ENCODE results near the gene ZBTB16. TPM values are rescaled to one million over a fixed set of nuclear protein-coding genes. Genes with fewer than 3 reads are reported as not detected.

Gene ZBTB16
- total RNA-seq, 1 experiment from 2014 or later, result not detected

DNA sequence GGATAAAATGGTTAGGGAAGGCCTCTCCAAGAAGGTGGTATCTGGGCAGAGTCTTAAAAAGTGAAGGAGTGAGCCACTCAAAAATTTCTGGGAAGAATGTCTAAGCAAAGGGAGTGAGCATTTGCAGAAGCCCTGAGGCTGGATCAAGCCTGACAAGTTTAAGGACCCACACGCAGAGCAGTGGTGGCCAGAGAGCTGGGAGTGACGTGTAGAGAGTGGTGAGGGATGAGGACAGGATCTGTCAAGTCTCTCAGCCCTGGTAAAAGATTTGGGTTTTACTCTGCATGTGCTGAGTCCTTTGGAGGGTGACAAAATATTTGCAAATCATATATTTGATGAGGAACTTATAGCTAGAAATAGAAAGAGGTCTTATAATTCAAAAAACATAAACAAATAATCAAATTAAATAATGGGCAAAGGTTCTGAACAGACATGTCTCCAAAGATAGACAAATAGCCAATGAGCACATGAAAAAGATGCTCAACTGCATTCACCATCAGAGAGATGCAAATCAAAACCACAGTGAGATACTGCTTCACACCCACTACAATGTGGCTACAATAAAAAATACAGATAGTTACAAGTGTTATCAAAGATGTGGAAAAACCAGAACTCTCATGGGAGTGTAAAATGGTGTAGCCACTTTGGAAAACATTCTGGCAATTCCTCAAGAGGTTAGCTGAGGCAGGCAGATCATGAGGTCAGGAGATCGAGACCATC is 129.5 kb downstream of the ZBTB16 start:
- H3K4me3 ChIP-seq (ENCODE audit: insufficient read depth, low read depth, low read length), result no peak overlapping the region
- DNase-seq, result no peak
- no peaks in the 10 kb centered on the region for H3K36me3 ChIP-seq (replicated peaks; ENCODE audit: control insufficient read depth, insufficient read depth, low read length)
- H3K27me3 ChIP-seq (ENCODE audit: control insufficient read depth, insufficient read depth, low read length), result no peaks in the 10 kb centered on the region

DNA sequence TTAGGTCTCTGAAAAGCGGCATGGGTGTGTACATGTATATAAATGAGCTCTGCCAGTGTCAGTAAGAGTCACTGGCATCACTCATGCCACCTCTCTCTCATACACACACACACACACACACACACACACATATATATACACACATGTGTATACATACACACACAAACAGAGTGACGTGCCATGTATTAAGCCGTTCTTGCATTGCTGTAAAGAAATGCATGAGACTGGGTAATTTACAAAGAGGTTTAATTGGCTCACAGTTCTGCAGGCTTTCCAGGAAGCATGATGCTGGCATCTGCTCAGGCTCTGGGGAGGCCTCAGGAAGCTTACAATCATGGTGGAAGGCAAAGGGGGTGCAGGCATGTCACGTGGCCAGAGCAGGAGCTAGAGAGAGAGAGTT is 131.1 kb downstream of the ZBTB16 start:
- Histone ChIP-seq H3K27me3 (ENCODE audit: control insufficient read depth, insufficient read depth, low read length) (no peaks in the 10 kb centered on the region), H3K4me3 (ENCODE audit: insufficient read depth, low read depth, low read length) (no peak overlapping the region), H3K36me3 (replicated peaks; ENCODE audit: control insufficient read depth, insufficient read depth, low read length) (no peaks in the 10 kb centered on the region)
- DNase-seq, result no peak

DNA sequence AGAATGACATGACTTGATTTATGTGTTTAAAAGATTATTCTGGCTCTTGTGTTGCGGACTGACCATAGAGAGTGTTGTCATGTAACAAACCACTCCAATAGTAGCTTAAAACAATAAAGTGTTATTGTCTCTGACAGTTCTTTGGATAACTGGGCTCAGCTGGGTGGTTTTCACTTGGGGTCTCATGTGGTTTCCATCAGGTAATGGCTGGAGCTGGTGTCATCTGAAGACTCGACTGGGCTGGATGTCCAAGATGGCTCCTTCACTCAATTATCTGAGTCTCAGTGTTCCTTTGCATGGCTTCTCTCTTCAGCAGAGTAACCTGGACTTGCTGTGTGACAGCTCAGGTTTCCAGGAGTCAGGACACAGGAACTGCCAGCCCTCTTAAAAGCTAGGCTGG is 132.4 kb downstream of the ZBTB16 start:
- no peaks in the 10 kb centered on the region for H3K27me3 ChIP-seq (ENCODE audit: control insufficient read depth, insufficient read depth, low read length)
- no peak for DNase-seq
- no peak overlapping the region for H3K4me3 ChIP-seq (ENCODE audit: insufficient read depth, low read depth, low read length)
- H3K36me3 ChIP-seq (replicated peaks; ENCODE audit: control insufficient read depth, insufficient read depth, low read length), result no peaks in the 10 kb centered on the region

DNA sequence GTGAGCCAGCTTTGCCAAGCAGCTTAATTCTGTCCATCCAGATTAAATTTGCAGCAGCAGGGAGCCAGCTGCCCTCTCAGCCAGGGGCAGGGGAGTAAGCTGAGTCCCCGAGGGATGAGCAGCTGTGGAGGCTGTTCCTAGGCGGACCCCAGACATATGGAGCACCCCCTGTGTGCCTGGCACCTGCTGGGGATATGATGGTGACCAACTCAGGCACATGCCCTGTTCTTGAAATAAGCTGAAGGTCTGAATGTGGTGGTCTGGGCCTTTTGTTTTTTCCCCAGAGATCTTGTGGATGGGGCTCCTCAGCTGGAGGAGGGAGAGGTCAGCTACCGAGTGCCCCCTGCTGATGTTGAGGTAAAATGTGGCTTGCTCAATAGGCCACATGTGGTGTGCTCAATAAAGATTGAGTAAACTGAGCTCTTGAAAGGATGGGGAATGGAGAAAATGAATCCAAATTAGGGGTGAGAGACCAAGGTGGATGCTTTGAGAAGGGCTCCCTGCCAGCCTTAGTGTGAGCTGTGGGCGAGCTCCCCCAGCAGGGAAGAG is 133.4 kb downstream of the ZBTB16 start:
- Histone ChIP-seq H3K36me3 (replicated peaks; ENCODE audit: control insufficient read depth, insufficient read depth, low read length) (no peaks in the 10 kb centered on the region), H3K27me3 (ENCODE audit: control insufficient read depth, insufficient read depth, low read length) (no peaks in the 10 kb centered on the region), H3K4me3 (ENCODE audit: insufficient read depth, low read depth, low read length) (no peak overlapping the region)
- DNase-seq, result no peak

DNA sequence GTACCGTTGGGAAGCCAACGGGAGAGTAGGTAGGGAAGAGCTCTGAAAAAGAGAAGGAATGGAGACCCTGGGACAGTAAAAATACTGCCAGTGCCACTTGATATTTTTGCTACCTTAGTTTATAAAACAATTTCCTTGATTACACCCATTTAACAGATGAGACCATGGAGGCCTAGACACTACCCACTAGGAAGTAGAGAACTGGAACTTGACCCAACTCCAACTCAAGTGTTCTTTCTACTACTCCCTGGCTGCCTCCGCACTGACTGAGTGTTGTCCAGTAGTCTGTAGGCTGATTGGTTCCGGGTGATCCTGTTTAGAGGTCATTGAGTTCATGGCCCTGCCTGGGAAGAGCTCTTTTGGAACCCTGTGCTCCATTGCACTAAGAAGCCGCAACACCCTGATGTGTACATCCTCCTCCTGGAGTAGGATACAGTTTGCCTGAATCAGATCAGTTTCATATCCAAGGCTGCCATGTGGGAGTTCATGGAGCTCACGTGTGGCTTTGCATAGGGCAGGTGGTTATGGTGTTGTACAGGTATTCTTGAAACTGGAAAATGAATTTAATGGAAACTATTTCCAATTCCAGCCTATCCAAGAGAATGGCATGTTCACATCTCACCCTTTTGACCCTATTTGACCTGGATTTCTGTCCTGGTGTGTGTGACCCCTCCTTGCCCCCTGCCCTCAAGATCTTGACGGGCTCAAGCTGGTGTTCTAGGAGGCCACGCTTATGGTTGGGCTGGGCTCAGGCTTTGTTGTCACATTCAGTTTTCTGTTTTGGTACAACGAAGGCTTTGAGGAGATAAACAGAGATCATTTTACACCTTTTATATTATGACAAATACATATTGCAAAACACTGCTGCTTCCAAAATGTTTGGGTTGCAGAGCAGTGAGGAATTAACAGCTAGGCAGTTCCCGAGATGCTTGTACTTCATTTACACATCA is 134.5 kb downstream of the ZBTB16 start:
- Histone ChIP-seq H3K4me3 (ENCODE audit: insufficient read depth, low read depth, low read length) (no peak overlapping the region), H3K27me3 (ENCODE audit: control insufficient read depth, insufficient read depth, low read length) (no peaks in the 10 kb centered on the region), H3K36me3 (replicated peaks; ENCODE audit: control insufficient read depth, insufficient read depth, low read length) (no peaks in the 10 kb centered on the region)
- DNase-seq, result no peak

DNA sequence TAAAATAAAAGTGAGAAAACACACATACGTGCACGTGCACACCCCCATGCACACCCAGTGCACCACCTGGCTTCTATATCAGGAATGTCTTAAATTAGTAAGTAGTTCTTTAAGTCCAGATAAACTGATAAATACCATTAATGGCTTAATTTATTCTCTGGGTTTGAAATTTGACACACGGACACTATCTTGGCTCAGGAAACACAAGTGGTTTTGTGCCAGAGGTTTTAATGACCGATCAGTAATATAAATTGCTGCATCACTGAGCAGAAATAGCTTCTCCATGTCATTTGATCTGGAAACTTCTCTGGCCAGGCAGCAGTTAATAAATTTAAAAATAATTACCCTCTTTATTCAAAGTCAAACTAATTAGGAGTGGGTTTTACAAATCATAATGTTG is 135.2 kb downstream of the ZBTB16 start:
- Histone ChIP-seq H3K27me3 (ENCODE audit: control insufficient read depth, insufficient read depth, low read length) (no peaks in the 10 kb centered on the region), H3K4me3 (ENCODE audit: insufficient read depth, low read depth, low read length) (no peak overlapping the region), H3K36me3 (replicated peaks; ENCODE audit: control insufficient read depth, insufficient read depth, low read length) (no peaks in the 10 kb centered on the region)
- no peak for DNase-seq

DNA sequence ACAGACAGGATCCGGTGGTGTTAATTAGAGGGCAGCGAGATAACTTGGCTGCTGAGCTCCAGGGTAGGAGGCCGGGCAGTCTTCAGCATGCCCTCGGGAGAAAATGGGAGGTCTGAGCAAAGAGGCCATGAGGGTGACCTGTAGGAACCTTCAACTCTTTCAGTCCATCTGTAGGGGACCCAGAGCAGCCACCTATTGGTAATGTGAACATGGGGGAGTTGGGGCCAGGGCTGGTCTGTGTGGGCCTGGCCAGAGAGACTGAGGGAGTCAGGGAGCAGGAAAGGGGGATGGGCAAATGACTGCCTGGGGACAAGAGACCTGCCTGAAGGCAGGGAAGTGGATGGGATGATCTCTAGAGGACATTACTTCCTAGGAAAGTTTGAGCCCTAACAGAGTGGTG is 135.6 kb downstream of the ZBTB16 start:
- Histone ChIP-seq H3K4me3 (ENCODE audit: insufficient read depth, low read depth, low read length) (no peak overlapping the region), H3K36me3 (replicated peaks; ENCODE audit: control insufficient read depth, insufficient read depth, low read length) (no peaks in the 10 kb centered on the region), H3K27me3 (ENCODE audit: control insufficient read depth, insufficient read depth, low read length) (no peaks in the 10 kb centered on the region)
- DNase-seq, result no peak

DNA sequence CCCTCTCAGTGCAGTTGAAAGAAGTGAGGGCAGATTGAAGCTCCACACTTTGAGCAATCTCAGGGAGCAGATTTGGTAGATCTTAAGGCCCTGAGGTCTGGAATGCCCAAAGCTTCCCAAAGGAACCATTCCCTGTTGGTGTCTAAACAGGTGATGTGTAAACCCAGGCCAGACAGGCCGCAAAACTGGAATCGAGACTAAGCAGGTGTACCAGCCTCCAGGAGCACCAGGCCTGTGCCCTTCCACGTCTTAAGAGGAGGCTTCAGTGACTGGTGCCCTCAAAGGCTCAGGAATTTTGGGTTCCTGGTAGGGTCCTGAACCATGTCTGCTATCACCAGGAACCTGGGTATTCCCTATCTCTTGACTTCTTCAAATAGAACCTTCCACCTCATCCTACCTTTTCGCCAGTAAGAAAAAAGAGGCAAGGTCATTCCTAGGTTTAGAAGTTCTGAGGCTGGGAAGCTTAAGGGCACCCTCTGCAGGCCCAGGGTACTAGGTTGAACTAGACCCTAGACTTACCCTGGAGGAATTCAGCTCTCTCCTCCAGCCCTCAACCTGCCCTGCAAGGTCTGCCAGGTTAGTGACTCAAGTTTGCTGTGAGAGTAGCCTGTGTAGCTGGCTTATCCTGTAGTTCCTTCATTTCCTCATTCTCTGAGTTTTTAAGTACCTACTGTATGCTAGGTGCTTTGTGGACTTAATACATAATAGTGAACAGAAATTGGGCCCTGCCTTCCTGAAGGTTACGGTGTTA is 136.6 kb downstream of the ZBTB16 start:
- Histone ChIP-seq H3K27me3 (ENCODE audit: control insufficient read depth, insufficient read depth, low read length) (no peaks in the 10 kb centered on the region), H3K4me3 (ENCODE audit: insufficient read depth, low read depth, low read length) (no peak overlapping the region), H3K36me3 (replicated peaks; ENCODE audit: control insufficient read depth, insufficient read depth, low read length) (no peaks in the 10 kb centered on the region)
- DNase-seq, result no peak

DNA sequence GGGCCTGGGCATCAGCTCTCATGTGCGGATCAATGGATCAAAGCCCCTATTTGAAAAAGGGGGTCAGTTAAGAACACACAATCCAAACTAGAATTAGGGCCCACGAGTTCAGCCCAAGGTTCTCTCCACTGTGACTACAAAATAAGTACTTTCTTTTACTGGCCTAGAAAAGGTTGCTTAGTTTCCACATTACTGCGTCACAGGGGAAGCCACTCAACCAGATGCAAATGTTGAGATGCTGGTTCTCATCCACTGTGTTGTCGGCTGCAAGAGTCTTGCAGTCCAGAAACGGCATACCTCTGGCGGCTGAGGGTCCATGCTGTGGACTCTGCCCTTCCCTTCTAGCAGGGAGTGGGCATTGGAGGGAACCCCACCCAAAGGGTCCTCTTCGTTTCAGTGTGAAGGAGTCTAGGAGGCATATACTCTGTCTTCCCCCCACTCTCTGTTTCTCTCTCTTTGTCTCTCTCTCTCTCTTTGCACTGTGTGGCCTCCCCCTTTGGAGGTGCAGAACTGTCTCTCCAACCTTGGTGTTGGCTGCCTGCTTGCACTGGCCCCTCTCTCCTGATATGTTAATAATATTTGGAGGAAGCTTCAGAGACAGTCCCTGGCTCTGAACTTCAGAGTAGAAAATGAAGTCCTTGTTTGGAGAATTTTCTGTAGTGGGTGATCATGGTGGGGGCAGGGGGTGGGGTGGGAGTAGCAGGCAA is 137.6 kb downstream of the ZBTB16 start:
- no peaks in the 10 kb centered on the region for H3K27me3 ChIP-seq (ENCODE audit: control insufficient read depth, insufficient read depth, low read length)
- no peaks in the 10 kb centered on the region for H3K36me3 ChIP-seq (replicated peaks; ENCODE audit: control insufficient read depth, insufficient read depth, low read length)
- no peak overlapping the region for H3K4me3 ChIP-seq (ENCODE audit: insufficient read depth, low read depth, low read length)
- no peak for DNase-seq

DNA sequence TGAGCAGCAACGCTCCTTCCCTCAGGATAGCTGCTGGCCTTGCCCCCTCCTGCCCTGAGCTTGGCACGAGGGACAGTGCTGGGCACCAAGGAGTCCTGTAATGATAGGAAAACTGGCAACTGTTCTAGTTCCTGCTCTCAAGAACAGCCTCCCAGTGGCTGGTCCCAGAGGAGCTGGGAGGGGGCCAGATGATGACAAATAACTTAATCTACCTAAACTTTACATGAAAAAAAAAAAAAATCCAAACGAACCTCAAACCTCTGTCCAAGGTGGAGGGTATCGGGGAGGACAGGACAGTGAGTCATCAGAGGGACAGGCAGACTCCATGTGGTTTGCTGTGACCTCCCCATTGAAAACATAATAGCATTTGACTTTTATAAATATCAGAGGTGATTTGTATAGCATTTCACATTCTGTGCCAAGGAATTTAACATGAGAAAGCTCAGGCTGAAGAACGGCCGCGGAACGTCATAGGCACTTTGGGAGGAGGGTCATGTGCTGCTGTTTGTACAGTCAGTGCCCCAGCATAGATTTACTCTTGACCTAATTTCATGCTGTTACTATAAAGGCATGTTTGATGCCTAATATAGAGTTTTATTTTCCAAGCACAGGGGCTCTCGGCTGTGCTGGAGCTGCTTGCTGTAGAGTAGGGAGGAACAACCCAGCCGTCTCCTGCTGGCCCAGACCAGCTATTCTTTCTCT is 138.4 kb downstream of the ZBTB16 start:
- Histone ChIP-seq H3K4me3 (ENCODE audit: insufficient read depth, low read depth, low read length) (no peak overlapping the region), H3K36me3 (replicated peaks; ENCODE audit: control insufficient read depth, insufficient read depth, low read length) (no peaks in the 10 kb centered on the region), H3K27me3 (ENCODE audit: control insufficient read depth, insufficient read depth, low read length) (no peaks in the 10 kb centered on the region)
- DNase-seq, result no peak

DNA sequence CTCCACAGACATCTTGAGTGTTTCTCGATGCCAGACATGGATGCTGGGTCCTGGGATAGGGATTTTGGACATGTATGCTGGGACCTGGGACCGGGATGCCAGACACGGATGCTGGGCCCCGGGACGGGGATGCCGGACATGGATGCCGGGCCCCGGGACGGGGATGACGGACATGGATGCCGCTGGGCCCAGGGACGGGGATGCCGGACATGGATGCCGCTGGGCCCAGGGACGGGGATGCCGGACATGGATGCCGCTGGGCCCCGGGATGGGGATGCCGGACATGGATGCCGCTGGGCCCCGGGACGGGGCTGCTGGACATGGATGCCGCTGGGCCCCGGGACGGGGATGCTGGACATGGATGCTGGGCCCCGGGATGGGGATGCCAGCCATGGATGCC is 139.5 kb downstream of the ZBTB16 start:
- Histone ChIP-seq H3K4me3 (ENCODE audit: insufficient read depth, low read depth, low read length) (no peak overlapping the region), H3K36me3 (replicated peaks; ENCODE audit: control insufficient read depth, insufficient read depth, low read length) (no peaks in the 10 kb centered on the region), H3K27me3 (ENCODE audit: control insufficient read depth, insufficient read depth, low read length) (no peaks in the 10 kb centered on the region)
- no peak for DNase-seq

DNA sequence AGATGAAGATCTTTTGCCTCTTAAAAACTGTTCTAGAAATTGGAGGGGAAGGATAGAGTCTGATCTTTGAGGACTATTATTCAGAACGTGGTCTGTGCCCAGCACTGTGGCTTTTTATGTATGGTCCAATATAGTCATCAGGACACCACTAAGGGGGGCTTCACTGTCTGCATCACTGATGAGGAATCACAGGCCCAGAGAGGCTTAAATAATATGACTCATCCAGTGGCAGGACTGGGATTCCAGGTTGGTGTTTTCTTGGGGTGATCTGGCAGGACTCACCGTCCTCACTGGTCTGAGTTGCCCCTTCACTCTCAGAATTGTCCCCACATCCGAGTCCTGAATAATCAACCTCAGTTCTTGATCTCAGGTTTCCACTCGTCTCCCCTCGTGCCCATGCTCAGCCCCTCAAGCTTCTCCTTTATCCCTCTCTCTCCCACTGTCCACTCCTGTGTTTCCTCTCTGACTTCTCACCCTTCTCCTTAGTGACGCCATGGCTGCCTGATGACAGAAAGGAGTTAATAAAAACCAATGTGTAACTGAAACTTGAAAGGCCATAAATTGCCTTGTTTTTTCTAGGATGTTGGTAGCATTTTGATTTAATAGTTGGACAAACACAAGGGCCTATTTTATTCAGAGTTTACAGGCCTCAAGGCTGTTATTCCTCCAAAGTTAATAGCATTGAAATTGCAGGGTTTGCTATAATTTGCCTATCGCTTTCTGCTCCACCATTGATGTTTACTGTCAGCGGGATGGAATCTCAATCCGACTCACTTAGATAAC is 141.0 kb downstream of the ZBTB16 start:
- H3K27me3 ChIP-seq (ENCODE audit: control insufficient read depth, insufficient read depth, low read length), result no peaks in the 10 kb centered on the region
- no peak overlapping the region for H3K4me3 ChIP-seq (ENCODE audit: insufficient read depth, low read depth, low read length)
- no peak for DNase-seq
- no peaks in the 10 kb centered on the region for H3K36me3 ChIP-seq (replicated peaks; ENCODE audit: control insufficient read depth, insufficient read depth, low read length)

DNA sequence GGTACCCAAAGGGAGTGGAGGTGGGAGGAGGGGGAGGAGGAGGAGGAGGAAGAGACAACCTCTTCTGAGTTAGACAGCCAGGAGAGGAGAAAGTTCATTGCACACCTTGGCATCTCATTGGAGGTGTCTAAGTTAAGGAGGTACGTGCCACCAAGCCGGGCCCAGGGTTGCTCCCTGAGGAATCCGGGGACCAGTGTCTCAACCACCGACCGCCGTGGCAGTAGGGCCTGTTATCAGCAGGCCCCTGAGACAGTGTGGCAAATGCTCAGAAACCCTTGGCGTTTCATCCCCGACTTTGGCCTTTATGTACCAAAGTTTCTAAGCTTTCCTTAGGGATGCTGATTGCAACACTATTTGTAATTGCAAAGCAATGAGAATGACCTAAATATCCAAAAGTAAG is 141.7 kb downstream of the ZBTB16 start:
- DNase-seq, result no peak
- Histone ChIP-seq H3K27me3 (ENCODE audit: control insufficient read depth, insufficient read depth, low read length) (no peaks in the 10 kb centered on the region), H3K4me3 (ENCODE audit: insufficient read depth, low read depth, low read length) (no peak overlapping the region), H3K36me3 (replicated peaks; ENCODE audit: control insufficient read depth, insufficient read depth, low read length) (no peaks in the 10 kb centered on the region)
